Chondrocyte (in vitro differentiated cells): Measurements from ENCODE around the gene RHEB. TPM values are rescaled to one million over a fixed set of nuclear protein-coding genes. Genes with fewer than 3 reads are reported as not detected.
A peak's percentile ranks its signal among the peaks of the same experiment; 100 is the strongest.

ENCODE experiments used
- DNase-seq: peaks from one replicate; pipeline ENCODE4 v3.0.0; 2021; ENCODE audit warnings: mixed read lengths, low spot score
- H3K27ac Mint-ChIP-seq: one replicate; pipeline ENCODE4 v1.8.0; 2021; ENCODE audit warnings: mild to moderate bottlenecking, moderate library complexity, mixed read lengths; ENCODE audit not compliant: unreplicated experiment
- H3K27me3 Mint-ChIP-seq: 2 replicates; pipeline ENCODE4 v1.8.0; 2021; ENCODE audit warnings: low read depth, mixed read lengths
- H3K36me3 Mint-ChIP-seq: 2 replicates; pipeline ENCODE4 v1.8.0; 2021; ENCODE audit warnings: low read depth, mixed read lengths
- H3K4me1 Mint-ChIP-seq: 2 replicates; pipeline ENCODE4 v1.8.0; 2021; ENCODE audit warnings: low read depth, mild to moderate bottlenecking, mixed read lengths
- H3K4me3 Mint-ChIP-seq: one replicate; pipeline ENCODE4 v1.8.0; 2021; ENCODE audit warnings: mild to moderate bottlenecking, moderate library complexity, mixed read lengths; ENCODE audit not compliant: unreplicated experiment
- H3K9me3 Mint-ChIP-seq: 2 replicates; pipeline ENCODE4 v1.8.0; 2021; ENCODE audit warnings: low read depth, mixed read lengths
- total RNA-seq: library from RNA; stranded (reverse); gene quantifications from 3 replicates; pipeline ENCODE4 v1.2.1, GENCODE V29; 2021
- TF ChIP-seq, protein P1 (sequence below): fragments of 200-600 bp; sonication (generic); IDR thresholded peaks from 2 replicates; pipeline ENCODE4 v1.5.0; 2021; ENCODE audit warnings: antibody characterized with exemption, mild to moderate bottlenecking, moderate library complexity

The RHEB gene
- total RNA-seq, 1 donor from 2014 or later = 126 TPM

DNA sequence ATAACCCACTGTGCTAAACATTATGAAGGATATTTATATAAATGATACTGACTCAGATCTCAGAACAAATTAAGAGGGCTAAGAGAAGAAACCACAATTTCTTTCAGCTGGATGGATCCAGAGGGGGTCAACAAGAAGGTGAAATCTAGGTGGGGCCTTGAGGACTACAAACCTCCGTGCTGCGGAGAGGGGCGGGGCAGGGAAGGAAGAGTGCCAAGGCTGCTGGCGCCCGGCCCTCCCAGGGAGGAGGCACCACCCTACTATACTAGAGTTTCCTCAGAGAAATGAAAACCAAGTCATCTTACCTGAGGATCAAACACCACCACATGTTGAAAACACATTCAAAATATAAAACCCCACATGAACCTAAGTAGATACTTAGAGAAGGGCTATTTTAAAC, 50.4 kb downstream of the RHEB start:
- peaks cover 54% of the 10 kb centered on the region for H3K36me3 Mint-ChIP-seq
- H3K9me3 Mint-ChIP-seq = no peaks in the 10 kb centered on the region
- H3K27me3 Mint-ChIP-seq = no peaks in the 10 kb centered on the region
- no peak overlapping the region for H3K4me3 Mint-ChIP-seq
- no peak overlapping the region for H3K27ac Mint-ChIP-seq
- TF ChIP-seq, protein P1, sequence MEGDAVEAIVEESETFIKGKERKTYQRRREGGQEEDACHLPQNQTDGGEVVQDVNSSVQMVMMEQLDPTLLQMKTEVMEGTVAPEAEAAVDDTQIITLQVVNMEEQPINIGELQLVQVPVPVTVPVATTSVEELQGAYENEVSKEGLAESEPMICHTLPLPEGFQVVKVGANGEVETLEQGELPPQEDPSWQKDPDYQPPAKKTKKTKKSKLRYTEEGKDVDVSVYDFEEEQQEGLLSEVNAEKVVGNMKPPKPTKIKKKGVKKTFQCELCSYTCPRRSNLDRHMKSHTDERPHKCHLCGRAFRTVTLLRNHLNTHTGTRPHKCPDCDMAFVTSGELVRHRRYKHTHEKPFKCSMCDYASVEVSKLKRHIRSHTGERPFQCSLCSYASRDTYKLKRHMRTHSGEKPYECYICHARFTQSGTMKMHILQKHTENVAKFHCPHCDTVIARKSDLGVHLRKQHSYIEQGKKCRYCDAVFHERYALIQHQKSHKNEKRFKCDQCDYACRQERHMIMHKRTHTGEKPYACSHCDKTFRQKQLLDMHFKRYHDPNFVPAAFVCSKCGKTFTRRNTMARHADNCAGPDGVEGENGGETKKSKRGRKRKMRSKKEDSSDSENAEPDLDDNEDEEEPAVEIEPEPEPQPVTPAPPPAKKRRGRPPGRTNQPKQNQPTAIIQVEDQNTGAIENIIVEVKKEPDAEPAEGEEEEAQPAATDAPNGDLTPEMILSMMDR = no peak
- no peak for DNase-seq
- peaks cover 24% of the 10 kb centered on the region for H3K4me1 Mint-ChIP-seq

DNA sequence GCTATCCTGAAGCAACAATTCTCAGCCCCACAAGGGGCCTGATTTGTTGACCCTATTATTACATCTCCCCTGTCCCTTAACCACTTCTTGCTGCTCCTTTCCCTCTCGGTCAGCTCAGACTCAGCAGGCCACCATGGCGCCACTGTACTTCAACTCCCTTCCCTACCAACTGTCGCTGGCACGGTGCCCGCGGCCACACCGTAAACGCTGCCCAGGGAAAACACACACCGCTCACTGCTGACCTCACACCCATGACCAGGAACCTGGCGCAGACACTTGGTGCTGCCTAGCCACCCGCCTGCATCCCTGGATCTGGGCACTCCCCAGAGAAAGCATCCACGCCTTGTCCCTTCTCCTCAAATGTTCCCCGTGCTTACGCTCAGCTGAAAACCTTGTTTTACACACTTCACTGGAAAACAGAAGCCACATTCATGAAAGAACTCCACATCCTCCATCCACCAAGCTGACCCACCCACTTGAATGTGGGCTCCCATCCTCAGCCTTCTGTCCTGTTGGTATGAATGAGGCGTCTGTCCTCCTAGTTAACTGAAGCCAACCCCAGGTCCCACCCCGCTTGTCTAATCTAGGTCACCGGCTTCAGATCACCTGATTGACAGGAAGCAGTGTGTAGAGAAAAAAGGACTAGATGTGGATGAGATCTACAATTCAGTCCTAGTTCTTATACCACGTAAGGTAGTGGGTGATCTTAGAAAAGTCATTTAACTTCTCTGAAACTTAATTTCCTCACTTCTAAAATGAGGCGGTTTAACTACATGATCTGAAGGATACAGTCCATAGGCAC, 51.3 kb downstream of the RHEB start:
- Mint-ChIP-seq H3K4me3 (no peak overlapping the region), H3K36me3 (peaks cover 57% of the 10 kb centered on the region), H3K9me3 (peaks cover 6% of the 10 kb centered on the region), H3K27me3 (no peaks in the 10 kb centered on the region), H3K4me1 (peaks cover 20% of the 10 kb centered on the region), H3K27ac (peak overlapping the region; percentile 75)
- TF ChIP-seq, protein P1 = no peak
- DNase-seq = no peak

DNA sequence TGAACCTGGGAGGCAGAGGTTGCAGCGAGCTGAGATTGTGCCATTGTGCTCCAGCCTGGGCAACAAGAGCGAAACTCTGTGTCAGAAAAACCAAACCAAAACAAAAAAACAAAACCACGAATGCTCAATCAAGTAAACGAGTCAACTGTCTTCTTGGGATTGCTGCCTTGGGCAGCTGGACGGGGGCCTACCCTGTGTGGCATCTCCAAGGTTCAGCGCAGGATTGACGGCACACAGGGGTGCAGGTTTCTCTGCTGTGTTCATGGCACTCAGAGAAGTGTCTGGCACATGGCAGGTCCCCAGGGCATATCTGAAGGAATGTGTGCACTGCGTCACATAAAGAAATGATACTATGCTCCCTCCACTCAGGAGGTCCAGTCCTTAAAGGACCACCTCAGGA, 54.5 kb downstream of the RHEB start:
- Mint-ChIP-seq H3K9me3 (peaks cover 18% of the 10 kb centered on the region), H3K36me3 (peaks cover 57% of the 10 kb centered on the region), H3K4me3 (no peak overlapping the region), H3K4me1 (peaks cover 14% of the 10 kb centered on the region), H3K27me3 (no peaks in the 10 kb centered on the region), H3K27ac (no peak overlapping the region)
- DNase-seq = no peak
- TF ChIP-seq, protein P1 = no peak

DNA sequence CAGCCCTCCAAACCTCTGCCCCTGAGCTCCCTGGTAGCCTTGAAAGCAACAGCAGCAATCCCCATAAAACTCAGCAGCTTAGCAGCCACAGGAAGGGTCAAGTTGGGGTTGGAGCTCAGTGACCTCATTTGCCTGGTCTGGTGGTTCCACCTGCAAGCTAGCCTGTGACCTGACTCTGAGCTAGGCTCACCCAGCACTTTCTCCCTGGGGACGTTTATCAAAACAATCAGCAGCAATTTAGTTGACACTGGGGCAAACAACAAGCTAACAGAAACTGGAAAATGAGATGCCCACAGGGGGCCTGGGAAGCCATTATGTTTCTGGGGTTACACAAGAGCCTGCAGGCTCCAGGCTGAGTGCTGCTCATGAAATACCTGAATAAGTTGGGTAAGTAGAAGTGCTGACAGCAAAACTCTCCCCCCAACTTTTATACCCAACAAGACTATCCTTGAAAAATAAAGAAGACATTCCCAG, 57.4 kb downstream of the RHEB start:
- no peak overlapping the region for H3K27ac Mint-ChIP-seq

DNA sequence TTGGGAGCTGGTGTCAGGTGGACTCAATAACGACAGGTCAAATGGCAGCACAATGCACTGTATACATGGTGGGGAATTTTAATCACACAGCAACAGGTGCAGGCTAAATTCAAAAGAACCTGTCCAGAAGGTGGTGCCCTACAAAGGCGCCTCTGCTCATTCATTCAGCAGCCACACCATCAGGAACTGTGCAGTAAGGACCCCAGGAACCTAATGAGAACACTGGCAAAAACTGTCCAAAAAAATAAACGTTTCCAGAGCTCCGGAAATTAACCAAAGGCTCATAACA, 57.8 kb downstream of the RHEB start:
- Mint-ChIP-seq H3K9me3 (peaks cover 18% of the 10 kb centered on the region), H3K36me3 (peaks cover 27% of the 10 kb centered on the region), H3K4me1 (peaks cover 23% of the 10 kb centered on the region), H3K4me3 (no peak overlapping the region), H3K27me3 (no peaks in the 10 kb centered on the region), H3K27ac (no peak overlapping the region)
- no peak for DNase-seq
- TF ChIP-seq, protein P1 = no peak

More for the DNA sequence above, 57.4 kb downstream of the RHEB start:
- DNase-seq = no peak
- TF ChIP-seq, protein P1 = no peak
- peaks cover 31% of the 10 kb centered on the region for H3K36me3 Mint-ChIP-seq
- no peak overlapping the region for H3K4me3 Mint-ChIP-seq
- H3K4me1 Mint-ChIP-seq = peaks cover 23% of the 10 kb centered on the region
- H3K9me3 Mint-ChIP-seq = peaks cover 18% of the 10 kb centered on the region
- no peaks in the 10 kb centered on the region for H3K27me3 Mint-ChIP-seq
